DMS153 treated with DMSO at 0.1 percent for 48 hours (cell line): ENCODE measurements around the gene SMAD6.
"Not testable (repeated sequence)": the region's sequence is repeated elsewhere in the genome, so short reads cannot be mapped to it uniquely, and the experiment has no call there.

ENCODE experiments used
- DNase-seq: peaks from one replicate; lab custom pipeline; 2025; ENCODE audit not compliant: unreplicated experiment; lab: John Stamatoyannopoulos, UW

The SMAD6 gene

GRCh38 chr15:66755298-66756068 is 53.4 kb downstream of the SMAD6 start:
- no peak for DNase-seq

- no peak for DNase-seq
Measured at GRCh38 chr15:66756295-66756694, 54.3 kb downstream of the SMAD6 start.

- no peak for DNase-seq
Measured at GRCh38 chr15:66757030-66757429, 55.0 kb downstream of the SMAD6 start.

- DNase-seq: no peak
Measured at GRCh38 chr15:66757521-66757920, 55.5 kb downstream of the SMAD6 start.

GRCh38 chr15:66758217-66758616 is 56.2 kb downstream of the SMAD6 start:
- not testable (repeated sequence) for DNase-seq

- DNase-seq: no peak
Measured at GRCh38 chr15:66758844-66759243, 56.8 kb downstream of the SMAD6 start.

GRCh38 chr15:66760097-66760967 is 58.3 kb downstream of the SMAD6 start:
- DNase-seq: no peak

- DNase-seq: no peak
Measured at GRCh38 chr15:66760968-66761725, 59.1 kb downstream of the SMAD6 start.

- DNase-seq: no peak
Measured at GRCh38 chr15:66761726-66762595, 59.9 kb downstream of the SMAD6 start.

GRCh38 chr15:66763186-66764071 is 61.4 kb downstream of the SMAD6 start:
- no peak for DNase-seq

GRCh38 chr15:66764072-66764786 is 62.2 kb downstream of the SMAD6 start:
- no peak for DNase-seq

GRCh38 chr15:66765478-66766281 is 63.6 kb downstream of the SMAD6 start:
- DNase-seq: no peak

GRCh38 chr15:66766282-66767230 is 64.5 kb downstream of the SMAD6 start:
- no peak for DNase-seq

- no peak for DNase-seq
Measured at GRCh38 chr15:66767240-66767659, 65.2 kb downstream of the SMAD6 start.

GRCh38 chr15:66768987-66769386 is 67.0 kb downstream of the SMAD6 start:
- DNase-seq: no peak

- no peak for DNase-seq
Measured at GRCh38 chr15:66770518-66771350, 68.7 kb downstream of the SMAD6 start.
